Measurements from ENCODE around the gene CNOT11. TPM values are rescaled to one million over a fixed set of nuclear protein-coding genes. Genes with fewer than 3 reads are reported as not detected.

Gene CNOT11
- total RNA-seq, 1 experiment from 2014 or later: 57.8 TPM

- ATAC-seq (no peak), DNase-seq (ENCODE audit: low read depth, low spot score) (no peak)
- no peaks in the 10 kb centered on the region for H3K79me2 ChIP-seq (ENCODE audit: insufficient read depth, low read length)
- H3K4me1 ChIP-seq (ENCODE audit: control insufficient read depth in 1 of 2, insufficient read depth in 2 of 2, low read length in 2 of 2): no peaks in the 10 kb centered on the region
- H3K9ac ChIP-seq (ENCODE audit: low read length): no peak overlapping the region
- H3K36me3 ChIP-seq (ENCODE audit: control insufficient read depth in 1 of 2, insufficient read depth in 2 of 2, low read length in 2 of 2): no peaks in the 10 kb centered on the region
- no peaks in the 10 kb centered on the region for H3K9me3 ChIP-seq (ENCODE audit: control insufficient read depth in 1 of 2, insufficient read depth in 1 of 2, low read depth in 1 of 2, low read length in 2 of 2)
- CTCF ChIA-PET: no interaction called here
- no peaks in the 10 kb centered on the region for H3K9me2 ChIP-seq (ENCODE audit: insufficient read depth)
- intact Hi-C loops (cut with micrococcal nuclease): no loop called here
- H3K4me2 ChIP-seq (ENCODE audit: low read length): no peak overlapping the region
- RAD21 ChIA-PET (ENCODE audit: low non-redundant PET in 1 of 2, low total read pairs in 2 of 2, uncharacterized antibody in 2 of 2, unreplicated experiment in 2 of 2): no interaction called here
- BruUV-seq (replicated peaks): no TSS peak
- TF ChIP-seq EZH2 (IDR thresholded peaks at IDR 0.05): no peak
- no peak for TF ChIP-seq SRF (IDR thresholded peaks at IDR 0.05; ENCODE audit: low read depth)
- TF ChIP-seq REST (IDR thresholded peaks at IDR 0.05; ENCODE audit: low read depth): no peak
- no peak for TF ChIP-seq CEBPB (IDR thresholded peaks at IDR 0.05; ENCODE audit: low read depth)
- TF ChIP-seq ATF3 (IDR thresholded peaks at IDR 0.05): no peak
- no peak for TF ChIP-seq YY1 (IDR thresholded peaks at IDR 0.05; ENCODE audit: extremely low read depth, insufficient replicate concordance, low read depth, low read length)
- no peak for TF ChIP-seq CBX3 (IDR thresholded peaks at IDR 0.05; ENCODE audit: low read depth)
- TF ChIP-seq ZNF274 (IDR thresholded peaks at IDR 0.05; ENCODE audit: low read depth, low read length): no peak
- TF ChIP-seq SIN3A (IDR thresholded peaks at IDR 0.05; ENCODE audit: low read depth): no peak
- TF ChIP-seq ZBTB33 (IDR thresholded peaks at IDR 0.05; ENCODE audit: extremely low read depth, insufficient replicate concordance, low read length): no peak
- TF ChIP-seq MAX (IDR thresholded peaks at IDR 0.05): no peak
- TF ChIP-seq SP1 (IDR thresholded peaks at IDR 0.05; ENCODE audit: low read depth): no peak
- no peak for TF ChIP-seq JUND (IDR thresholded peaks at IDR 0.05)
- no peak for TF ChIP-seq EGR1 (IDR thresholded peaks at IDR 0.05; ENCODE audit: low read depth)
- TF ChIP-seq FOSL1 (IDR thresholded peaks at IDR 0.05; ENCODE audit: low read depth): no peak
- TF ChIP-seq CTCF (IDR thresholded peaks at IDR 0.05 in 2 of 3, conservative IDR thresholded peaks at IDR 0.05 in 1 of 3; ENCODE audit: borderline replicate concordance in 1 of 3, insufficient read depth in 1 of 3, low read depth in 2 of 3, low read length in 2 of 3): no peak
- no peak for TF ChIP-seq ELF1 (IDR thresholded peaks at IDR 0.05; ENCODE audit: borderline replicate concordance, low read depth)
- no peak for TF ChIP-seq POLR2A (IDR thresholded peaks at IDR 0.05; ENCODE audit: borderline replicate concordance, extremely low read depth, insufficient read depth, insufficient read length)
- no peak for TF ChIP-seq TCF7L2 (IDR thresholded peaks at IDR 0.05; ENCODE audit: borderline replicate concordance, extremely low read depth, insufficient read depth, insufficient read length)
- no peak overlapping the region for H2AFZ ChIP-seq (ENCODE audit: low read depth, low read length, poor library complexity, severe bottlenecking)
- H4K20me1 ChIP-seq (ENCODE audit: insufficient read depth): no peaks in the 10 kb centered on the region
- POLR2A ChIA-PET: no interaction called here
- no peak overlapping the region for H3K4me3 ChIP-seq (replicated peaks in 1 of 2; ENCODE audit: low read depth in 1 of 2, low read length in 2 of 2)
- no peak overlapping the region for H3K27ac ChIP-seq (ENCODE audit: low read depth, low read length)
- no peaks in the 10 kb centered on the region for H3K27me3 ChIP-seq (ENCODE audit: insufficient read depth, low read length)
Measured at GRCh38 chr2:101223814-101224231, 28.9 kb upstream of the CNOT11 start.

Measured in HCT116 (cell line).